Epithelial cell of alveolus of lung (primary cell): ENCODE results near the gene SEC61A2. TPM values are rescaled to one million over a fixed set of nuclear protein-coding genes. Genes with fewer than 3 reads are reported as not detected.

ENCODE experiments used
- total RNA-seq: library from RNA; depleted of rRNA; stranded (reverse); fragments of >200 nt; gene quantifications from 2 replicates; pipeline ENCODE4 v1.2.1, GENCODE V29; 2015

The SEC61A2 gene
- total RNA-seq, result 5.6 and 12.1 TPM in 2 replicates

GRCh38 chr10:12129222-12130111 is at the start of gene SEC61A2:
Gene SEC61A2 (plus strand): TSS chr10:12129677. CDS start chr10:12129788, 111 bp downstream.

GRCh38 chr10:12195603-12196506 is 66.4 kb downstream of the SEC61A2 start, which contains the start of the genes CDC123 and NUDT5:
Gene CDC123 (plus strand): TSS chr10:12196188. CDS start chr10:12196246, 58 bp downstream.
Gene NUDT5 (minus strand): TSS chr10:12195891. CDS start chr10:12186291, 9,600 bp downstream.

Other genes starting within 250 kb of the SEC61A2 start
- 6.6 and 11.3 TPM in 2 replicates for gene UPF2, start 86.9 kb upstream of the SEC61A2 start, total RNA-seq
- 15.8 and 17.6 TPM in 2 replicates for gene DHTKD1, start 60.7 kb upstream of the SEC61A2 start, total RNA-seq
- gene NUDT5, start 66.2 kb downstream of the SEC61A2 start, total RNA-seq, result 61.4 and 64.4 TPM in 2 replicates
- gene CDC123, start 66.5 kb downstream of the SEC61A2 start, total RNA-seq, result 53.7 and 96.7 TPM in 2 replicates
- 2.6 and 3.5 TPM in 2 replicates for gene CAMK1D, start 219.9 kb downstream of the SEC61A2 start, total RNA-seq